Measurements from ENCODE around the gene MINDY2. TPM values are rescaled to one million over a fixed set of nuclear protein-coding genes. Genes with fewer than 3 reads are reported as not detected.

MINDY2 gene
- total and polyA plus RNA-seq, 2 of the 8 experiments (the other 6 are each of a cell fraction or from before 2014, with no cell fraction given), result 3.1 to 25.7 TPM

GRCh38 chr15:58748852-58749531 lies 22.1 kb upstream of the MINDY2 start (continued):
- no peak for TF ChIP-seq CHD7 (IDR thresholded peaks at IDR 0.05; ENCODE audit: insufficient replicate concordance, low read length)
- TF ChIP-seq BCL11A (IDR thresholded peaks at IDR 0.05; ENCODE audit: low read depth in 2 of 2, low read length in 2 of 2), result no peak
- TF ChIP-seq EZH2 (IDR thresholded peaks at IDR 0.05; ENCODE audit: low read depth, low read length, severe bottlenecking), result no peak
- peak; percentile 82; the same call in 1 of the 2 replicates for TF ChIP-seq RBBP5 (IDR thresholded peaks at IDR 0.05; ENCODE audit: borderline replicate concordance, low read depth, low read length)
- TF ChIP-seq POLR2A (IDR thresholded peaks at IDR 0.05; ENCODE audit: control extremely low read depth in 1 of 2, low read depth in 2 of 2, low read length in 2 of 2), result peak; percentile 40 to 74; a peak in 2 of 3 replicates
- no peak for TF ChIP-seq HDAC6 (IDR thresholded peaks at IDR 0.05; ENCODE audit: low read depth, low read length)
- TF ChIP-seq GTF2F1 (IDR thresholded peaks at IDR 0.05; ENCODE audit: borderline replicate concordance, low read depth, low read length), result no peak

Data from H1 (cell line).